ENCODE measurements around the gene LYRM4. TPM values are rescaled to one million over a fixed set of nuclear protein-coding genes. Genes with fewer than 3 reads are reported as not detected.

Gene LYRM4
- total and polyA plus RNA-seq, 9 of the 15 experiments (the other 6 are each of a cell fraction or from before 2014, with no cell fraction given), result 24.2 to 69.4 (median 41.8) TPM

DNA sequence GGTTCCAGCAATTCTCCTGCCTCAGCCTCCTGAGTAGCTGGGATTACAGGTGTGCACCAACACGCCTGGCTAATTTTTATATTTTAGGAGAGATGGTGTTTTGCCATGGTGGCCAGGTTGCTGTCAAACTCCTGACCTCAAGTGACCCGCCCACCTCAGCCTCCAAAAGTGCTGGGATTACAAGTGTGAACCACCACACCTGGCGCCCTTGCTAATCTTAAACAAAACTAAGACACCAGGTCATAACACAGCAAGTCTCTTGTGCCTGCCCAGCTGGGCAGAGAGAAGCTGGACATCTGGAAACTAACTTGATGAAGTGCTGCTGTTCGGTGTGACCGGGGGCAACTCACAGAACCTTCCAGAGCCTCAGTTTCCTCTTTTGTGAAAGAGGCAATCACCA lies 107.6 kb downstream of the LYRM4 start:
- Histone ChIP-seq H3K79me2 (ENCODE audit: control insufficient read depth, insufficient read depth, low read length) (no peaks in the 10 kb centered on the region), H3K36me3 (ENCODE audit: control insufficient read depth, insufficient read depth, low read length) (no peaks in the 10 kb centered on the region), H3K9me1 (ENCODE audit: control insufficient read depth, insufficient read depth, low read length) (no peaks in the 10 kb centered on the region), H4K20me1 (replicated peaks; ENCODE audit: control insufficient read depth, insufficient read depth, low read length) (no peaks in the 10 kb centered on the region), H3K27me3 (ENCODE audit: control insufficient read depth in 2 of 2, insufficient read depth in 2 of 2, low read length in 2 of 2) (no peaks in the 10 kb centered on the region), H2AFZ (ENCODE audit: low read depth, low read length) (no peak overlapping the region), H3K9ac (ENCODE audit: insufficient read depth in 1 of 2, low read depth in 2 of 2, low read length in 2 of 2) (no peak overlapping the region), H3K9me3 (replicated peaks; ENCODE audit: control insufficient read depth, insufficient read depth, low read depth, low read length) (no peaks in the 10 kb centered on the region), H3K4me2 (ENCODE audit: insufficient read depth, low read length) (no peak overlapping the region), H3K4me3 (no peak overlapping the region), H3K4me1 (replicated peaks in 1 of 2; ENCODE audit: control insufficient read depth in 2 of 2, insufficient read depth in 2 of 2, low read length in 2 of 2) (no peaks in the 10 kb centered on the region), H3K27ac (ENCODE audit: extremely low read depth, low read depth, low read length) (no peak overlapping the region)
- ATAC-seq, result no peak
- WGBS (ENCODE audit: insufficient coverage, low coverage, missing lambda C conversion rate), result 82% methylated on average over 5 of the region's 5 CpGs
- CTCF ChIA-PET (ENCODE audit: low intra/inter-chr PET ratio), result no interaction called here
- FAIRE-seq, result no peak
- BruUV-seq (replicated peaks), result no TSS peak
- in situ Hi-C loops (cut with MboI) (no loop called here), intact Hi-C loops (cut with micrococcal nuclease) (no loop called here)
- no peak for DNase-seq (ENCODE audit: extremely low read depth in 1 of 4, low spot score in 3 of 4)
- POLR2A ChIA-PET, result interaction anchor here (1.3 kb wide), 1 partner anchor 9 kb away, joined by 3 read pairs; no protein-coding TSS in a partner anchor
- TF ChIP-seq GTF2E2 (tag; IDR thresholded peaks at IDR 0.05) (no peak), HDAC6 (IDR thresholded peaks at IDR 0.05; ENCODE audit: low read depth, low read length) (no peak), MTA1 (IDR thresholded peaks at IDR 0.05; ENCODE audit: borderline replicate concordance) (no peak), RBM15 (IDR thresholded peaks at IDR 0.05; ENCODE audit: insufficient read depth, low read length) (no peak), MCM3 (IDR thresholded peaks at IDR 0.05) (no peak)
- TF ChIP-seq, protein P1, sequence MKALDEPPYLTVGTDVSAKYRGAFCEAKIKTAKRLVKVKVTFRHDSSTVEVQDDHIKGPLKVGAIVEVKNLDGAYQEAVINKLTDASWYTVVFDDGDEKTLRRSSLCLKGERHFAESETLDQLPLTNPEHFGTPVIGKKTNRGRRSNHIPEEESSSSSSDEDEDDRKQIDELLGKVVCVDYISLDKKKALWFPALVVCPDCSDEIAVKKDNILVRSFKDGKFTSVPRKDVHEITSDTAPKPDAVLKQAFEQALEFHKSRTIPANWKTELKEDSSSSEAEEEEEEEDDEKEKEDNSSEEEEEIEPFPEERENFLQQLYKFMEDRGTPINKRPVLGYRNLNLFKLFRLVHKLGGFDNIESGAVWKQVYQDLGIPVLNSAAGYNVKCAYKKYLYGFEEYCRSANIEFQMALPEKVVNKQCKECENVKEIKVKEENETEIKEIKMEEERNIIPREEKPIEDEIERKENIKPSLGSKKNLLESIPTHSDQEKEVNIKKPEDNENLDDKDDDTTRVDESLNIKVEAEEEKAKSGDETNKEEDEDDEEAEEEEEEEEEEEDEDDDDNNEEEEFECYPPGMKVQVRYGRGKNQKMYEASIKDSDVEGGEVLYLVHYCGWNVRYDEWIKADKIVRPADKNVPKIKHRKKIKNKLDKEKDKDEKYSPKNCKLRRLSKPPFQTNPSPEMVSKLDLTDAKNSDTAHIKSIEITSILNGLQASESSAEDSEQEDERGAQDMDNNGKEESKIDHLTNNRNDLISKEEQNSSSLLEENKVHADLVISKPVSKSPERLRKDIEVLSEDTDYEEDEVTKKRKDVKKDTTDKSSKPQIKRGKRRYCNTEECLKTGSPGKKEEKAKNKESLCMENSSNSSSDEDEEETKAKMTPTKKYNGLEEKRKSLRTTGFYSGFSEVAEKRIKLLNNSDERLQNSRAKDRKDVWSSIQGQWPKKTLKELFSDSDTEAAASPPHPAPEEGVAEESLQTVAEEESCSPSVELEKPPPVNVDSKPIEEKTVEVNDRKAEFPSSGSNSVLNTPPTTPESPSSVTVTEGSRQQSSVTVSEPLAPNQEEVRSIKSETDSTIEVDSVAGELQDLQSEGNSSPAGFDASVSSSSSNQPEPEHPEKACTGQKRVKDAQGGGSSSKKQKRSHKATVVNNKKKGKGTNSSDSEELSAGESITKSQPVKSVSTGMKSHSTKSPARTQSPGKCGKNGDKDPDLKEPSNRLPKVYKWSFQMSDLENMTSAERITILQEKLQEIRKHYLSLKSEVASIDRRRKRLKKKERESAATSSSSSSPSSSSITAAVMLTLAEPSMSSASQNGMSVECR (CRISPR knock-in tag; IDR thresholded peaks at IDR 0.05), result no peak

Data from K562 (cell line).